WTC11 (cell line): ENCODE results near the gene ADAMTS2.

Experiments used
- CBFB ChIP-seq: sonication (generic); formaldehyde crosslinking; IDR thresholded peaks from 2 replicates; pipeline ENCODE4 v1.8.1; 2022; ENCODE audit warnings: mild to moderate bottlenecking, low read depth, missing genetic modification reagents
- TF ChIP-seq, protein P1 (sequence below): sonication (generic); formaldehyde crosslinking; conservative IDR thresholded peaks from 2 replicates; pipeline ENCODE4 v1.8.1; 2022; ENCODE audit warnings: mild to moderate bottlenecking, missing genetic modification reagents
- TF ChIP-seq, protein P2 (sequence below): sonication (generic); formaldehyde crosslinking; IDR thresholded peaks from 2 replicates; pipeline ENCODE4 v1.8.1; 2023; ENCODE audit warnings: mild to moderate bottlenecking, missing genetic modification reagents, moderate library complexity
- TF ChIP-seq, protein P3 (sequence below): sonication (generic); formaldehyde crosslinking; IDR thresholded peaks from 2 replicates; pipeline ENCODE4 v1.8.1; 2023; ENCODE audit warnings: mild to moderate bottlenecking, missing genetic modification reagents, moderate library complexity
- TF ChIP-seq, protein P4 (sequence below): sonication (generic); formaldehyde crosslinking; IDR thresholded peaks from 2 replicates; pipeline ENCODE4 v1.8.0; 2023; ENCODE audit warnings: mild to moderate bottlenecking, missing genetic modification reagents

DNA sequence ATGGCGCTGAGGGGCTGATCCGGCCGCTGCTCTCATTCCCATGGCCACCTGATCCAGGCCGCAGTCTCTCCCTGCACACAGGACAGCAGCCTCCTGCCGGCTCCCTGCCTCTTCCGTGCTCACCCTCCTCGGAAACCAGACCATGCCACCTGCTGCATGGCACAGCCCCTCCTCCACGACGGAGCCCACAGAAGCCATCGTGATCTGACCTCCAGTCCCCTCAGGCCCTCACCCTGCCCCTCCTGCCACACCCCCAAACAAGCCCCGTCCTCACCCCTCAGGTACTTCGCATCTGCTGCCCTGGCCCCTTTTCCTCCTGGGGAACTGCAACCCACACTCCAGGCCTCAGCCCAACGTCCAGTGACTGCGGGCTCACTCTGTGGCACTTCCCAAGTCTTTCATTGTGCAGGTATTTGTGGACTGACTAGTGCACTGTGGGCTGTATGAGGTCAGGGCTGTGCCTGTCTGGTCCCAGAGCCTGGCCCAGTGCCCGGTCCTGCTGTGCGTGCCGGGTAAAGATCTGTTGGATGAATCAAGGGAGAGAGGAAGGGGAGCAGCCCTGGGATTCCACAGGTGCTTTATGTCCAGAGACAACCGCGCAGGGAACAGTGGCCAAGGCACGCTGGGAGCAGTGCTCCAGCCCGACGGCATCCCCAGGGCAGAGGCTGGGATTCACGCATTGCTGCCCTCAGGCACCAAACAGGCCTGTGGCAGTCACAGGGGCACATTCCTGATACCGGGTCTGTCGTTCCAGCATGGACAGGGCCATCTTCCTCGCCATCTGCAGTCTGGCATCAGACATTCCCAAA, 86.1 kb downstream of the ADAMTS2 start:
- TF ChIP-seq, protein P1, sequence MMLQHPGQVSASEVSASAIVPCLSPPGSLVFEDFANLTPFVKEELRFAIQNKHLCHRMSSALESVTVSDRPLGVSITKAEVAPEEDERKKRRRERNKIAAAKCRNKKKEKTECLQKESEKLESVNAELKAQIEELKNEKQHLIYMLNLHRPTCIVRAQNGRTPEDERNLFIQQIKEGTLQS (CRISPR knock-in tag) = no peak
- TF ChIP-seq, protein P2, sequence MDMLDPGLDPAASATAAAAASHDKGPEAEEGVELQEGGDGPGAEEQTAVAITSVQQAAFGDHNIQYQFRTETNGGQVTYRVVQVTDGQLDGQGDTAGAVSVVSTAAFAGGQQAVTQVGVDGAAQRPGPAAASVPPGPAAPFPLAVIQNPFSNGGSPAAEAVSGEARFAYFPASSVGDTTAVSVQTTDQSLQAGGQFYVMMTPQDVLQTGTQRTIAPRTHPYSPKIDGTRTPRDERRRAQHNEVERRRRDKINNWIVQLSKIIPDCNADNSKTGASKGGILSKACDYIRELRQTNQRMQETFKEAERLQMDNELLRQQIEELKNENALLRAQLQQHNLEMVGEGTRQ (CRISPR knock-in tag) = no peak
- TF ChIP-seq, protein P3, sequence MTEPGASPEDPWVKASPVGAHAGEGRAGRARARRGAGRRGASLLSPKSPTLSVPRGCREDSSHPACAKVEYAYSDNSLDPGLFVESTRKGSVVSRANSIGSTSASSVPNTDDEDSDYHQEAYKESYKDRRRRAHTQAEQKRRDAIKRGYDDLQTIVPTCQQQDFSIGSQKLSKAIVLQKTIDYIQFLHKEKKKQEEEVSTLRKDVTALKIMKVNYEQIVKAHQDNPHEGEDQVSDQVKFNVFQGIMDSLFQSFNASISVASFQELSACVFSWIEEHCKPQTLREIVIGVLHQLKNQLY (CRISPR knock-in tag) = no peak
- TF ChIP-seq CBFB = no peak
- TF ChIP-seq, protein P4, sequence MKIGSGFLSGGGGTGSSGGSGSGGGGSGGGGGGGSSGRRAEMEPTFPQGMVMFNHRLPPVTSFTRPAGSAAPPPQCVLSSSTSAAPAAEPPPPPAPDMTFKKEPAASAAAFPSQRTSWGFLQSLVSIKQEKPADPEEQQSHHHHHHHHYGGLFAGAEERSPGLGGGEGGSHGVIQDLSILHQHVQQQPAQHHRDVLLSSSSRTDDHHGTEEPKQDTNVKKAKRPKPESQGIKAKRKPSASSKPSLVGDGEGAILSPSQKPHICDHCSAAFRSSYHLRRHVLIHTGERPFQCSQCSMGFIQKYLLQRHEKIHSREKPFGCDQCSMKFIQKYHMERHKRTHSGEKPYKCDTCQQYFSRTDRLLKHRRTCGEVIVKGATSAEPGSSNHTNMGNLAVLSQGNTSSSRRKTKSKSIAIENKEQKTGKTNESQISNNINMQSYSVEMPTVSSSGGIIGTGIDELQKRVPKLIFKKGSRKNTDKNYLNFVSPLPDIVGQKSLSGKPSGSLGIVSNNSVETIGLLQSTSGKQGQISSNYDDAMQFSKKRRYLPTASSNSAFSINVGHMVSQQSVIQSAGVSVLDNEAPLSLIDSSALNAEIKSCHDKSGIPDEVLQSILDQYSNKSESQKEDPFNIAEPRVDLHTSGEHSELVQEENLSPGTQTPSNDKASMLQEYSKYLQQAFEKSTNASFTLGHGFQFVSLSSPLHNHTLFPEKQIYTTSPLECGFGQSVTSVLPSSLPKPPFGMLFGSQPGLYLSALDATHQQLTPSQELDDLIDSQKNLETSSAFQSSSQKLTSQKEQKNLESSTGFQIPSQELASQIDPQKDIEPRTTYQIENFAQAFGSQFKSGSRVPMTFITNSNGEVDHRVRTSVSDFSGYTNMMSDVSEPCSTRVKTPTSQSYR (CRISPR knock-in tag) = no peak
